ENCODE results near the gene LAMA3.

LAMA3 gene

GRCh38 chr18:23879126-23879525 is 189.9 kb downstream of the LAMA3 start:
- no peak for DNase-seq (ENCODE audit: low spot score)

GRCh38 chr18:23879544-23879943 is 190.3 kb downstream of the LAMA3 start:
- DNase-seq (ENCODE audit: low spot score), result no peak

DNA sequence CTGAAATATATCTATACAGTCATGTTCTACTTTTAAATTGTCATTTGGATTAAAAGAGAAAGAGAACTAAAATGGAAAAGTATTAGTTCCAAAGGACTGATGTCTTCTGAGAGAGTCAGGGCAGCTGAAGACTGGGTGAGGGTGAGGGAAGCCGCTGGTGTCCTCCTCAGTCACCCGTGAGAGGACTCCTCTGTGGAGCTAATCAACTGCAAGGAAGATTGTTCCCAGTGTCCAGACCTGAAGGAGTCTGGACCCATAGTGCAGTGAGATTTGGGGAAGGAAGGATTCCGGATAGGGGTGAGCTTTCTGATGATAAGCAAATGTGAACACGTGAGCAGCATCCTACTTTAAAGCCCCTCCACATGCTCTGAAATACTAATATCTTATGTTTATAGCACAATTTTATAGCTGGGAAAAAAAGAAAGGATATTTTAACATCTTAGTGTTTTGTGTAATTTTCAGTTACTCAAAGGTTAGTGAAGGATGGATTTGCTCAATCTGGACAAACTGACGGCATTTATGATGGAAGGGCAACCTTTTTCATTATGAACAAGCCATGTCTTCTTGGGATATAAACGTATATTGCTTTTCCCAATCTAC is 190.8 kb downstream of the LAMA3 start:
- no peak for DNase-seq (ENCODE audit: low spot score)

GRCh38 chr18:23880931-23881617 is 191.8 kb downstream of the LAMA3 start:
- DNase-seq (ENCODE audit: low spot score), result no peak

GRCh38 chr18:23881778-23882177 is 192.5 kb downstream of the LAMA3 start:
- DNase-seq (ENCODE audit: low spot score), result no peak

GRCh38 chr18:23882616-23883276 is 193.5 kb downstream of the LAMA3 start:
- DNase-seq (ENCODE audit: low spot score), result no peak

- DNase-seq (ENCODE audit: low spot score), result no peak
Observed at GRCh38 chr18:23883277-23883790, 194.1 kb downstream of the LAMA3 start.

DNA sequence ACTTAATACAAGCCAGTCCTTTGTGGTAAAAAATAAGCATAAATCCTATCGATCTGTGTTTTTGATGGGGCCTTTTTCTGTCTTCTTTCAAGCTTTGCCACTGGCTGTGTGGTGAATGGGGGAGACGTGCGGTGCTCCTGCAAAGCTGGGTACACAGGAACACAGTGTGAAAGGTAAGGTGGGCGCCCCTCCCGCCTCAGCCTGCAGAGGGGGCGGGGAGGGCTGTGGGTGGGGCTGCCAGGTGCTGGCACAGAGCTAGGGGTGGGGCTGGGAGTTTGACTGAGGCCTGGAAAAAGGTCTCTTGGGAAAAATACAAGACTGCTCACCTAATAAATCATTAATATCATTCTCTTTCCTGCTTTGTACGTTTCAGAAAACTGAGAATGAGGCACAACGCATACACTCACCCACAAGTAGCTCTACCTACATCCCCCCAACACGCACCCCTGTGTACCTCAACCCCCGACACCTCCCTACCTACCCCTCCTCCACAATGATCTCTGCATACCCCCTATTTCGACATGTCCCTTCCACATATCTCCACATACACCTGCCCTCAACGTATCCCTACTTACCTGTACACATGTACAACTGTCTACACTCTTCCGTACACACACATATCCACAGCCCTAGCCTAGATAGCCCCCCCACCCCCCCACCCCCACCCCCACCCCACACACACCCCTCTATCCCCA is 195.6 kb downstream of the LAMA3 start:
- no peak for DNase-seq (ENCODE audit: low spot score)

DNA sequence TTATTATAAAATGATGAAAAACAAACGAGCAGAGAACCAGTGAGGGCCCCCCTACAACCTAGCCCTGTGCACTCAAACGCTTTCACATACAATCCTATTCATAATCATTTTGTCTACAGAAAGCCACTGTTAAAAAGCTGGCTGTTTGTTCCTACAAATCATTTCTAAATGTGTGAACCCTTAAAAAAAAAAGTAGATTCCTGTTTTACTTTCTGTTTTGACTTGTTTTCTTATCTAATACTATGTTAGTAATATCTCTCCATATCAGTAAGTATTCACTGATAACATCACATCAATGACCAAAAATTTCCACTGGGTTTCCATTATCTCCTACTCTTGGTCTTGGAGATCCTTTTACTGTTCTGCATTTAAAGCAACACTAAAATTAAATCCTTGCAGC is 196.5 kb downstream of the LAMA3 start:
- DNase-seq (ENCODE audit: low spot score), result no peak

GRCh38 chr18:23887035-23887434 is 197.8 kb downstream of the LAMA3 start:
- DNase-seq (ENCODE audit: low spot score), result no peak

DNA sequence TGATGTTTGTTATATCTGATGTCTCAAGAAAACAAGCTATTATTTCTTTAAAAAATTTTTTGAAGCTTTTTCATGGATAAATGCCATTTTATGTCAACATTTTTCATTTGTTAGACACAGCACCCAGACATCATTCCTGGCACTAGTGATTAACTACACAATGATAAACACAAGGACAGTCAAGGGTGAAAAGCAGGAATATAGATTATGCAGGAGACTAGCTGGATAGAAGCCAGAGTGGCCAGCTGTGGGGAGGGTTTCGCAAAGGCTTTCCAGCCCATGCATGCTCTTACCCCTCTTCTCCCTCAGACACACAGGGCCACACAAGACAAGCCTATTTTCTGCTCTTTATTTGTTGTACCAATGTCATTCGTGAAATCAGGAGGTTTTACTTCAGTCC is 198.2 kb downstream of the LAMA3 start:
- no peak for DNase-seq (ENCODE audit: low spot score)

DNA sequence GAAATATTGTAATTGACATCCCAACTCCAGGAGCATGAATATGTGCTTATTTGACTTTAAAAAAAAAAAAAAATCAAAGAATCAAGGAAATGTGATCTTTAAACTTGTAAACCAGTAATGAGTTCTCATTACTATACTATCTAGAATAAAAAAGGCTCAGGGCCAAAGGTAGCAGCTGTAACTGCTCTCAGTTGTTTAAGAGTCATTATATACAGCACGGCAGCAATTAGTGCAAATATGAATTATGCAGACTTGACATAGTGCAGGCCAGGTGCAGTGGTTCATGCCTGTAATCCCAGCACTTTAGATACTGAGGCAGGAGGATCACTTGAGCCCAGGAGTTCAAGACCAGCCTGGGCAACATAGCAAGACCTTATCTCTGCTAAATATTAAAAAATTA is 199.6 kb downstream of the LAMA3 start:
- no peak for DNase-seq (ENCODE audit: low spot score)

GRCh38 chr18:23889907-23890306 is 200.7 kb downstream of the LAMA3 start:
- DNase-seq (ENCODE audit: low spot score), result no peak

DNA sequence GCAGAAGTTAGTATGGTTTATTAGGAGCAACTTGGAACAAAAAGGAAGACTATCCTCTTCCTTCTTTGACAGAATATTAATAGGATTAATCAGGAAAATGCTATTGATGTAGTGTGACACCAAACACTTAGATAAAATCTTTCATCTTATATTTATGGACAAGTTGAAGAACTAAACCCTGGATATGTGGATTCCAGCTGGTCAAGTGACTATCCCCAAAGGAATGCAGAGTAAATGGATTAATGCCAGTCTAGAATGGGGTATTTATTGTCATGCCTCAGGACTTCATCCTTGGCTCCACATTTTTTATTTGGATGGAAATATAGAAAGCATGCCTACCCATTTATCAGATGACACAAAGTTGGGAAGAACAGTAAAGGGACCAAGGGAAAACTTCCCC is 201.3 kb downstream of the LAMA3 start:
- DNase-seq (ENCODE audit: low spot score), result no peak

DNA sequence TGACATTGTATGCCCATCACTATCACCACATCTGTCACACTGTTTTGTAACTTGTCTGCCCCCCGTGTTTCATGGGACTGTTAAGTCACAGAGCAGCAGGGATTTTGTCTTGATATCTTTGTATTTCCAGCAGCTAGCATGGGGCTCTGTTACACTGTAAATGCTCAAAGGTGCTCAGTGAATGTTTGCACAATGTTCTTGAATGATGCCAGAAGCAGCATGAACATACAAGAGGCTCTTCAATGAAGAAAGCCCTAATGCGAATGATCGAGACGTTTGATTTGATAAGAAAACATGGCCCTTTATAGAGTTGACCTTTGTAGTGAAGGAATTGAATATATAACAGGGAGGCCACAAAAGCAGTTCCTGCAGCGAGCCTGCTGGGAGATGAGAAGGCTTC is 204.4 kb downstream of the LAMA3 start:
- DNase-seq (ENCODE audit: low spot score), result no peak

DNA sequence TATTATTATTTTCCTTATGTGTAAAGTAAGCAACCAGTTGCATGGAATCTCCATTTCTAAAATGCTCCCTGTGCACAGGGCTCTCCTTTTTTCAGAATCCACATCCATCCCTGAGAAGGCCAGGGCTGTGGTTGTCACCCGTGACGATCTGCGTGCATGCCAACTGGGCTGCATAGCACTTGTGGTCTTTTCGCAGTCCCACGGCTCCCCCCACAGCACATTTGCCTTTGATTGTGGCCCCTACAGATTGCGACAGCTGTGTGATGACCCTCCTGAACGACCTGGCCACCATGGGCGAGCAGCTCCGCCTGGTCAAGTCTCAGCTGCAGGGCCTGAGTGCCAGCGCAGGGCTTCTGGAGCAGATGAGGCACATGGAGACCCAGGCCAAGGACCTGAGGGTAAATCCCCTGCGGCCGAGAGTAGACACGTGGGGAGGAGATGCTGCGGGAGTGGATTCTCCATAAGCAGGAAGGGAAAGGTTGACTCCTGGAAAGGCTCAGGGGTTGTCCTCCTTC is 205.5 kb downstream of the LAMA3 start:
- no peak for DNase-seq (ENCODE audit: low spot score)

DNA sequence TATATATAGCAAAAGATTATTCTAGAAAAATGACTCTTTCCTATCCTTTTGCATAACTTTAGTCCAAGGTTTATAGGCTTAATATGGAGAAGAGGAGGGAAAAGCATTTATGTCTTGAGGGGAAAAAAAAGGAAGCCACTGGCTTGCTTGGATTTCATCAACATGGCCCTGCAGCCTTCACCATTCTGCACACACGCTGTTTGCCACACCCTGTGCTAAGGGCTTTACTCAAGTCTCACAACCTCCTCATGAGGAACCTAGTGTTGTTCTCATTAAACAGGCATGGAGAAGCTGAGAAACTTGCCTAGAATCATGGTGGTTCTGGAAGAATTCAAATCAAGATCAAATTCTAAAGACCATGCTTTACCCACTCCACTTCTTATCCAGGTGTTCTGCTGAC is 208.0 kb downstream of the LAMA3 start:
- DNase-seq (ENCODE audit: low spot score), result no peak

DNA sequence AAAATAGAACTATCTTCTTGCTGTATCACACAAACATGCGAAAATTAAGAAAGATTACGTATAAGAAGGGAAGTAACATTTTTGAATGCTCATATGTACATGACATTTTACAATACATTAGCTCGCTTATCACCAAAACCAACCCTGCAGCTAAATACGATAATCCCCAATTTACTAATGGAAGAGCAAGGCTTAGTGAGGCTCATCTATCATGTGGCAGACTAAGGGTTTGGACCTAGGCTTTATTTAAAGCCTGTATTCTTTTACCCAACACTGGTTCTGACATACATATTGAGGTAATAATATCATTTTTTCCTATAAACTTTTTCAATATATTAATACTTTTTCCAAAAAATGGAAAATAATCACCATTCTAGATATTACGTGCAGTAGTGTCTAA is 208.5 kb downstream of the LAMA3 start:
- no peak for DNase-seq (ENCODE audit: low spot score)

DNA sequence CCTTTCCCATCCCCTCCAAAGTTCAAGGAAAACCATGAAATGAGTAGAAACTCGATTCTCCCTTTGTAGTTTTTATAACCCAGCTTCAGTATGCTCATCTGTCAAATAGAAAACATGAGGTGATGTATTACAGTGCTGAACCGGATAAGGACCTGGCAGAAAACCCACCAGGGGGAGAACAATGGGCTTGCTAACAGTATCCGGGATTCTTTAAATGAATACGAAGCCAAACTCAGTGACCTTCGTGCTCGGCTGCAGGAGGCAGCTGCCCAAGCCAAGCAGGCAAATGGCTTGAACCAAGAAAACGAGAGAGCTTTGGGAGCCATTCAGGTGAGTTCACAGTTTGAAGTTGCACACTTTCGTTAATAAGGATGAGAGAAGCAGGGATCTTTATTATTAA is 211.7 kb downstream of the LAMA3 start:
- no peak for DNase-seq (ENCODE audit: low spot score)

GRCh38 chr18:23902396-23902795 is 213.1 kb downstream of the LAMA3 start:
- no peak for DNase-seq (ENCODE audit: low spot score)

- DNase-seq (ENCODE audit: low spot score), result no peak
Observed at GRCh38 chr18:23903971-23904370, 214.7 kb downstream of the LAMA3 start.

DNA sequence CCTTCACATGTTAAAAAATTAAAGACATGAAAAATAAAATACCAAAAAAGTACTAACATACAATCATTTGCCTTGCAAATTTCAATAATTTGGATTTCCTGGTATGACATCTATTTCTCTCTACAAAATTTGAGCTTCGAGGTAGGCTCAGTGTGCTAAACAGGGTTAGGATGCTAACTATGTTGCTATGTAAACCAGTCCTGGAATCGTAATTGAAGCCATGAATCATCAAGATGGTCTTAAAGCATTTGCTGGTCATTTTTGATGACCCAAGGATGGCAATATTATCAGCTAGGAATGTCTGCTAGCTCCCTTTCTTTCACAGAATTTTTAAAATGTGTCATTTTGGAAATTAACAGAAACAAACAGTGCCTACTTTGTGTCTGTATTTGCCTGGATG is 217.4 kb downstream of the LAMA3 start:
- no peak for DNase-seq (ENCODE audit: low spot score)

- DNase-seq (ENCODE audit: low spot score), result no peak
Observed at GRCh38 chr18:23908827-23909226, 219.6 kb downstream of the LAMA3 start.
